HEK293T (cell line): ENCODE measurements around the gene TAOK1.

ENCODE experiments used
- ARNT ChIP-seq: fragments of 450-650 bp; IDR thresholded peaks from 2 replicates; pipeline ENCODE4 v1.6.1; 2017; ENCODE audit warnings: mild to moderate bottlenecking
- BHLHE40 ChIP-seq: fragments of 450-650 bp; IDR thresholded peaks from 2 replicates; pipeline ENCODE4 v1.6.1; 2016; ENCODE audit warnings: mild to moderate bottlenecking, moderate library complexity, borderline replicate concordance
- CTBP1 ChIP-seq: fragments of 450-650 bp; IDR thresholded peaks from 2 replicates; pipeline ENCODE4 v1.6.1; 2016; ENCODE audit warnings: borderline replicate concordance
- ELF4 ChIP-seq: fragments of 450-650 bp; IDR thresholded peaks from 2 replicates; pipeline ENCODE4 v1.6.1; 2017; ENCODE audit warnings: antibody characterized with exemption
- FOXK2 ChIP-seq: fragments of 450-650 bp; IDR thresholded peaks from 2 replicates; pipeline ENCODE4 v1.6.1; 2016; ENCODE audit warnings: mild to moderate bottlenecking
- FOXM1 ChIP-seq: fragments of 450-650 bp; IDR thresholded peaks from 2 replicates; pipeline ENCODE4 v1.6.1; 2017; ENCODE audit warnings: mild to moderate bottlenecking, borderline replicate concordance
- HDGF ChIP-seq: fragments of 450-650 bp; IDR thresholded peaks from 2 replicates; pipeline ENCODE4 v1.6.1; 2017; ENCODE audit warnings: antibody characterized with exemption, borderline replicate concordance
- L3MBTL2 ChIP-seq: fragments of 450-650 bp; conservative IDR thresholded peaks from 2 replicates; pipeline ENCODE4 v1.6.1; 2016; ENCODE audit warnings: mild to moderate bottlenecking
- LEF1 ChIP-seq: fragments of 450-650 bp; IDR thresholded peaks from 2 replicates; pipeline ENCODE4 v1.6.1; 2017; ENCODE audit warnings: mild to moderate bottlenecking, borderline replicate concordance
- NFRKB ChIP-seq: fragments of 450-650 bp; IDR thresholded peaks from 2 replicates; pipeline ENCODE4 v1.6.1; 2016; ENCODE audit warnings: mild to moderate bottlenecking, moderate library complexity
- SP1 ChIP-seq: fragments of 450-650 bp; IDR thresholded peaks from 2 replicates; pipeline ENCODE4 v1.6.1; 2017
- SUZ12 ChIP-seq: fragments of 450-650 bp; IDR thresholded peaks from 2 replicates; pipeline ENCODE4 v1.6.1; 2016; ENCODE audit warnings: mild to moderate bottlenecking
- TARDBP ChIP-seq: fragments of 450-650 bp; IDR thresholded peaks from 2 replicates; pipeline ENCODE4 v1.6.1; 2016
- TF ChIP-seq, protein P1 (sequence below): fragments of 450-650 bp; IDR thresholded peaks from 2 replicates; pipeline ENCODE4 v1.6.1; 2016

DNA sequence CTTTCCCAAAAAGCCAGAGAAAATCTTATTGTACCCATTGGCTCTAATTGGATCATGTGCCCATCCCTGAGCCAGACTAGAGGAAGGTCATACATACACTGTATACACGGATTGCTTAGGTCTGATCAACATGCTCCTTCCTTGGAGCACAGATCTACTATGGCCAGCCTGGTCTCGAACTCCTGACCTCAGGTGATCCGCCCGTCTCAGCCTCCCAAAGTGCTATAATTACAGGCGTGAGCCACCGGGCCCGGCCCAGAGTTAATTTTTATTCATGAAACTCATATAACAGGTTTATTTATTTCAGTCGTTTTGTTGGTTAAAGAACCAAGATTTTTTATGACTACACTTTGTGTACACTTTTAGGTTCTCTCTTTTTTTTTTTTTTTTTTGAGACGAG, 1.2 kb upstream of the TAOK1 start:
- no peak for TF ChIP-seq HDGF
- TF ChIP-seq TARDBP = no peak
- TF ChIP-seq SP1 = no peak
- TF ChIP-seq ARNT = no peak
- TF ChIP-seq L3MBTL2 = no peak
- TF ChIP-seq LEF1 = no peak
- no peak for TF ChIP-seq NFRKB
- no peak for TF ChIP-seq FOXK2
- no peak for TF ChIP-seq FOXM1
- TF ChIP-seq ELF4 = no peak
- no peak for TF ChIP-seq SUZ12
- TF ChIP-seq, protein P1, sequence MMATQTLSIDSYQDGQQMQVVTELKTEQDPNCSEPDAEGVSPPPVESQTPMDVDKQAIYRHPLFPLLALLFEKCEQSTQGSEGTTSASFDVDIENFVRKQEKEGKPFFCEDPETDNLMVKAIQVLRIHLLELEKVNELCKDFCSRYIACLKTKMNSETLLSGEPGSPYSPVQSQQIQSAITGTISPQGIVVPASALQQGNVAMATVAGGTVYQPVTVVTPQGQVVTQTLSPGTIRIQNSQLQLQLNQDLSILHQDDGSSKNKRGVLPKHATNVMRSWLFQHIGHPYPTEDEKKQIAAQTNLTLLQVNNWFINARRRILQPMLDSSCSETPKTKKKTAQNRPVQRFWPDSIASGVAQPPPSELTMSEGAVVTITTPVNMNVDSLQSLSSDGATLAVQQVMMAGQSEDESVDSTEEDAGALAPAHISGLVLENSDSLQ = no peak
- TF ChIP-seq CTBP1 = no peak
- no peak for TF ChIP-seq BHLHE40
